Fibroblast of lung (primary cell): ENCODE results near the gene RAB11FIP5. TPM values are rescaled to one million over a fixed set of nuclear protein-coding genes. Genes with fewer than 3 reads are reported as not detected.
A peak's percentile ranks its signal among the peaks of the same experiment; 100 is the strongest.

ENCODE experiments used
- DNase-seq, 2 donors: peaks; one replicate each; pipeline versions ENCODE4 v3.0.0 to v3.0.0-alpha.2; 2010; ENCODE audit warnings: low read depth in 2 of 2
- H2AFZ ChIP-seq: 2 replicates; pipeline ENCODE4 v1.5.1; 2012; ENCODE audit warnings: low read length, control low read depth, inconsistent platforms
- H3K27ac ChIP-seq: 2 replicates; pipeline ENCODE4 v1.5.1; 2011; ENCODE audit warnings: low read length, control low read depth; ENCODE audit not compliant: insufficient read depth
- H3K27me3 ChIP-seq: 2 replicates; pipeline ENCODE4 v1.5.1; 2011; ENCODE audit warnings: mild to moderate bottlenecking, low read length; ENCODE audit not compliant: control insufficient read depth, insufficient read depth
- H3K36me3 ChIP-seq: 2 replicates; pipeline ENCODE4 v1.5.1; 2011; ENCODE audit warnings: low read length; ENCODE audit not compliant: control insufficient read depth, insufficient read depth
- H3K4me1 ChIP-seq: 2 replicates; pipeline ENCODE4 v1.5.1; 2011; ENCODE audit warnings: low read length; ENCODE audit not compliant: control insufficient read depth, insufficient read depth; ENCODE audit errors: extremely low read depth
- H3K4me2 ChIP-seq: 2 replicates; pipeline ENCODE4 v1.5.1; 2011; ENCODE audit warnings: low read length, control low read depth; ENCODE audit not compliant: insufficient read depth; ENCODE audit errors: extremely low read depth
- H3K4me3 ChIP-seq, 4 experiments: fragments of 200-600 bp in 1 of 4; sonication (generic) in 1 of 4; replicated peaks in 1 of 4; 2 replicates each; pipeline ENCODE4 v1.5.1; 2011 to 2016; ENCODE audit warnings: low read length in 4 of 4, low read depth in 3 of 4, mild to moderate bottlenecking in 3 of 4, control low read depth in 2 of 4, inconsistent platforms in 1 of 4, mixed read lengths in 1 of 4; ENCODE audit not compliant: insufficient read depth in 1 of 4; ENCODE audit errors: control extremely low read depth in 1 of 4
- H3K79me2 ChIP-seq: 2 replicates; pipeline ENCODE4 v1.5.1; 2012; ENCODE audit warnings: mild to moderate bottlenecking, low read length, inconsistent platforms; ENCODE audit not compliant: control insufficient read depth, insufficient read depth
- H3K9ac ChIP-seq: 2 replicates; pipeline ENCODE4 v1.5.1; 2011; ENCODE audit warnings: mild to moderate bottlenecking, low read length, control low read depth; ENCODE audit not compliant: insufficient read depth
- H3K9me3 ChIP-seq: 2 replicates; pipeline ENCODE4 v1.5.1; 2012; ENCODE audit warnings: low read depth, low read length; ENCODE audit not compliant: control insufficient read depth, insufficient read depth
- H4K20me1 ChIP-seq: 2 replicates; pipeline ENCODE4 v1.5.1; 2011; ENCODE audit warnings: low read length; ENCODE audit not compliant: control insufficient read depth, insufficient read depth; ENCODE audit errors: extremely low read depth
- EZH2 ChIP-seq: IDR thresholded peaks from 2 replicates; pipeline ENCODE4 v1.5.1; 2012; ENCODE audit warnings: low read length, control low read depth, mild to moderate bottlenecking; ENCODE audit errors: missing control alignments
- polyA plus RNA-seq, 2 donors: library from polyadenylated mRNA; depleted of rRNA in 1 of 2; stranded (reverse) in 1 of 2; unstranded in 1 of 2; fragments of >200 nt; gene quantifications; 2 replicates each; pipeline ENCODE4 v1.2.1, GENCODE V29; 2011 to 2012; ENCODE audit warnings: missing spikeins in 1 of 2
- total RNA-seq: library from RNA; depleted of rRNA; stranded (reverse); fragments of >200 nt; gene quantifications from 2 replicates; pipeline ENCODE4 v1.2.1, GENCODE V29; 2014
- TF ChIP-seq, protein P1 (sequence below), 2 donors: IDR thresholded peaks in 1 of 2; conservative IDR thresholded peaks in 1 of 2; 1 replicate in 1 of 2; 2 replicates in 1 of 2; pipeline ENCODE4 v1.5.1; 2011 to 2012; ENCODE audit warnings: low read length in 2 of 2, control low read depth in 1 of 2, inconsistent platforms in 1 of 2, low read depth in 1 of 2, mild to moderate bottlenecking in 1 of 2

The RAB11FIP5 gene
- total and polyA plus RNA-seq, 2 donors (not counting 1 experiment from before 2014, with no cell fraction given): 27.7 to 35.0 TPM

GRCh38 chr2:73063472-73063871, 49.3 kb downstream of the RAB11FIP5 start:
- no peaks in the 10 kb centered on the region for H4K20me1 ChIP-seq
- H3K9me3 ChIP-seq: no peaks in the 10 kb centered on the region
- no peaks in the 10 kb centered on the region for H3K27me3 ChIP-seq
- H3K4me2 ChIP-seq: peak overlapping the region; percentile 49
- H3K36me3 ChIP-seq: no peaks in the 10 kb centered on the region
- H2AFZ ChIP-seq: peak overlapping the region; percentile 15
- peaks cover 11% of the 10 kb centered on the region for H3K4me1 ChIP-seq
- peak in 1 of 2 donors; percentile 41 for DNase-seq
- TF ChIP-seq, protein P1, sequence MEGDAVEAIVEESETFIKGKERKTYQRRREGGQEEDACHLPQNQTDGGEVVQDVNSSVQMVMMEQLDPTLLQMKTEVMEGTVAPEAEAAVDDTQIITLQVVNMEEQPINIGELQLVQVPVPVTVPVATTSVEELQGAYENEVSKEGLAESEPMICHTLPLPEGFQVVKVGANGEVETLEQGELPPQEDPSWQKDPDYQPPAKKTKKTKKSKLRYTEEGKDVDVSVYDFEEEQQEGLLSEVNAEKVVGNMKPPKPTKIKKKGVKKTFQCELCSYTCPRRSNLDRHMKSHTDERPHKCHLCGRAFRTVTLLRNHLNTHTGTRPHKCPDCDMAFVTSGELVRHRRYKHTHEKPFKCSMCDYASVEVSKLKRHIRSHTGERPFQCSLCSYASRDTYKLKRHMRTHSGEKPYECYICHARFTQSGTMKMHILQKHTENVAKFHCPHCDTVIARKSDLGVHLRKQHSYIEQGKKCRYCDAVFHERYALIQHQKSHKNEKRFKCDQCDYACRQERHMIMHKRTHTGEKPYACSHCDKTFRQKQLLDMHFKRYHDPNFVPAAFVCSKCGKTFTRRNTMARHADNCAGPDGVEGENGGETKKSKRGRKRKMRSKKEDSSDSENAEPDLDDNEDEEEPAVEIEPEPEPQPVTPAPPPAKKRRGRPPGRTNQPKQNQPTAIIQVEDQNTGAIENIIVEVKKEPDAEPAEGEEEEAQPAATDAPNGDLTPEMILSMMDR (conservative IDR thresholded peaks at IDR 0.05 in 1 of 2, IDR thresholded peaks at IDR 0.05 in 1 of 2; ENCODE audit: low read depth in 1 of 2, low read length in 2 of 2): no peak
- no peak for TF ChIP-seq EZH2
- peaks cover 20% of the 10 kb centered on the region for H3K79me2 ChIP-seq
- H3K4me3 ChIP-seq: peak overlapping the region in 1 of 4 experiments; percentile 8
- H3K9ac ChIP-seq: no peak overlapping the region
- H3K27ac ChIP-seq: peak overlapping the region; percentile 76

DNA sequence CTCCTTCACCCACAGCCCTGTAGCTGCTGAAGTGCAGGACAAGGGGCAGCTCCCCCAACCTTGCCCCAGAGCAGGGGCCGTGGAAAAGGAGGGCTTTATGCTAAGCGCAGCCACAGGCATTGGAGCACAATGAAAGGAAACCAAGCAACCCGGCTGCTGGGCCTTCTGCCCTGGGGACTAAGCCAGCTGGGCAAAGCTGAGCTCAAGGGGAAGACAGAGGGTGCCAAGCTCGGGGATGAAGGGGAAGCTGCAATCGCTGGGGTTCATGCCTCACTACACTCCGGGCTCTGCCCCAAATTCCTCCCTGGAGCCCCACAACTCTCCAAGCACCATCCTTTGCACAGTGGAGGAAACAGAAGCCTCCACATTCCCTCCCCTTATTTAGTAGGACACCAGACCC, 53.6 kb downstream of the RAB11FIP5 start:
- Histone ChIP-seq H3K4me1 (peaks cover 5% of the 10 kb centered on the region), H4K20me1 (no peaks in the 10 kb centered on the region), H2AFZ (no peak overlapping the region), H3K9me3 (no peaks in the 10 kb centered on the region), H3K27ac (no peak overlapping the region), H3K4me3 (no peak overlapping the region), H3K36me3 (peaks cover 2% of the 10 kb centered on the region), H3K79me2 (peaks cover 8% of the 10 kb centered on the region), H3K27me3 (no peaks in the 10 kb centered on the region), H3K9ac (no peak overlapping the region), H3K4me2 (no peak overlapping the region)
- no peak for DNase-seq
- TF ChIP-seq EZH2: no peak
- TF ChIP-seq, protein P1 (conservative IDR thresholded peaks at IDR 0.05 in 1 of 2, IDR thresholded peaks at IDR 0.05 in 1 of 2; ENCODE audit: low read depth in 1 of 2, low read length in 2 of 2): no peak

DNA sequence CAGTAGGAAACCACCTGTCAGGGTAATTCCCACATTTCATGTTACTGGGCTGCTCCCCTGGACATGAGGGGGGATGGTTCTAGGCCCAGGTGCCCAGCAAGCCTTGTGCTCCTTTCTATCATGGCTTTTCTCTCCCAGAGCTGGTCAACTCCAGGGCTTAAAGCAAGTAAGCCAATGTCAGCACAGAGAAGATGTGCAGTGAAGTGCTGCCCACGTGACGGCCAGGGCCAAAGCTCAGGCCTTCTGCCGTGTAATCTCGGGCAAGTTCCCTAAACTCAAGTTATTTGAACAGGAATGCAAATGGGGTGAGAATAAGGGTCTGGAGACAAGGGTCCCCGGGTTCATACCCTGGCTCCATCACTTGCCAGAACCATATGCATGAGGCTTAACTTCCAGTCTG, 57.8 kb downstream of the RAB11FIP5 start:
- H3K27ac ChIP-seq: no peak overlapping the region

More for the DNA sequence above, 57.8 kb downstream of the RAB11FIP5 start:
- H3K4me1 ChIP-seq: no peaks in the 10 kb centered on the region
- peaks cover 2% of the 10 kb centered on the region for H3K36me3 ChIP-seq
- no peaks in the 10 kb centered on the region for H3K27me3 ChIP-seq
- H3K79me2 ChIP-seq: no peaks in the 10 kb centered on the region
- no peaks in the 10 kb centered on the region for H4K20me1 ChIP-seq
- H3K9ac ChIP-seq: no peak overlapping the region
- no peak overlapping the region for H3K4me2 ChIP-seq
- TF ChIP-seq, protein P1 (conservative IDR thresholded peaks at IDR 0.05 in 1 of 2, IDR thresholded peaks at IDR 0.05 in 1 of 2; ENCODE audit: low read depth in 1 of 2, low read length in 2 of 2): no peak
- TF ChIP-seq EZH2: no peak
- no peaks in the 10 kb centered on the region for H3K9me3 ChIP-seq
- no peak for DNase-seq
- H2AFZ ChIP-seq: no peak overlapping the region
- H3K4me3 ChIP-seq: no peak overlapping the region
